DND-41 (cell line): Measurements from ENCODE around the gene SGMS1.

Experiments used
- ATAC-seq: fragments of 200-7000 bp; cut with Tn5 transposase; 3 replicates; pipeline ENCODE4 v1.9.1; 2021; ENCODE audit warnings: low read depth; ENCODE audit not compliant: insufficient read depth
- DNase-seq: peaks from one replicate; pipeline ENCODE4 v3.0.0-alpha.2; 2020
- H2AFZ ChIP-seq: 2 replicates; pipeline ENCODE4 v1.6.0; 2012; ENCODE audit warnings: low read depth, low read length
- H3K27ac ChIP-seq: 2 replicates; pipeline ENCODE4 v1.5.1; 2012; ENCODE audit warnings: low read length, inconsistent platforms
- H3K27me3 ChIP-seq: fragments of 200-600 bp; sonication (generic); 2 replicates; pipeline ENCODE4 v1.6.0; 2012; ENCODE audit warnings: low read length, mild to moderate bottlenecking, inconsistent platforms; ENCODE audit not compliant: insufficient read depth, poor library complexity
- H3K36me3 ChIP-seq: 2 replicates; pipeline ENCODE4 v1.5.1; 2012; ENCODE audit warnings: low read length, inconsistent platforms; ENCODE audit not compliant: insufficient read depth
- H3K4me1 ChIP-seq: 2 replicates; pipeline ENCODE4 v1.5.1; 2012; ENCODE audit warnings: mild to moderate bottlenecking, low read length; ENCODE audit not compliant: insufficient read depth
- H3K4me2 ChIP-seq: 2 replicates; pipeline ENCODE4 v1.6.0; 2012; ENCODE audit warnings: mild to moderate bottlenecking, moderate library complexity, low read length, inconsistent platforms; ENCODE audit not compliant: insufficient read depth
- H3K4me3 ChIP-seq, 2 experiments: fragments of 200-600 bp in 1 of 2; shearing (Covaris generic) in 1 of 2; 2 replicates each; pipeline ENCODE4 v1.5.1; 2012 to 2016; ENCODE audit warnings: inconsistent platforms in 2 of 2, low read length in 2 of 2, mild to moderate bottlenecking in 2 of 2, low read depth in 1 of 2, moderate library complexity in 1 of 2
- H3K79me2 ChIP-seq: 2 replicates; pipeline ENCODE4 v1.6.0; 2012; ENCODE audit warnings: low read length, inconsistent platforms; ENCODE audit not compliant: insufficient read depth
- H3K9ac ChIP-seq: 2 replicates; pipeline ENCODE4 v1.6.0; 2012; ENCODE audit warnings: low read depth, mild to moderate bottlenecking, inconsistent platforms, low read length, moderate library complexity
- H3K9me3 ChIP-seq: 2 replicates; pipeline ENCODE4 v1.5.1; 2012; ENCODE audit warnings: low read length, moderate library complexity, mild to moderate bottlenecking, inconsistent platforms; ENCODE audit not compliant: insufficient read depth, severe bottlenecking
- H4K20me1 ChIP-seq: 2 replicates; pipeline ENCODE4 v1.6.0; 2012; ENCODE audit warnings: low read length; ENCODE audit not compliant: insufficient read depth
- CTCF ChIP-seq: IDR thresholded peaks from 2 replicates; pipeline ENCODE4 v1.5.1; 2012; ENCODE audit warnings: borderline replicate concordance, low read length, moderate library complexity, mild to moderate bottlenecking; ENCODE audit not compliant: poor library complexity, severe bottlenecking; ENCODE audit errors: extremely low read depth
- EZH2 ChIP-seq: IDR thresholded peaks from 3 replicates; pipeline ENCODE4 v1.6.1; 2012; ENCODE audit warnings: borderline replicate concordance, low read depth, mild to moderate bottlenecking, moderate library complexity, low read length, inconsistent platforms; ENCODE audit not compliant: severe bottlenecking

SGMS1 gene

GRCh38 chr10:50343702-50344331 is 279.9 kb downstream of the SGMS1 start:
- Histone ChIP-seq H3K4me1 (no peaks in the 10 kb centered on the region), H3K79me2 (no peaks in the 10 kb centered on the region), H3K9ac (no peak overlapping the region), H4K20me1 (no peaks in the 10 kb centered on the region), H2AFZ (no peak overlapping the region), H3K27me3 (no peaks in the 10 kb centered on the region), H3K4me3 (no peak overlapping the region), H3K36me3 (no peaks in the 10 kb centered on the region), H3K9me3 (no peaks in the 10 kb centered on the region), H3K27ac (no peak overlapping the region), H3K4me2 (no peak overlapping the region)
- ATAC-seq (no peak), DNase-seq (no peak)
- no peak for TF ChIP-seq EZH2
- no peak for TF ChIP-seq CTCF

DNA sequence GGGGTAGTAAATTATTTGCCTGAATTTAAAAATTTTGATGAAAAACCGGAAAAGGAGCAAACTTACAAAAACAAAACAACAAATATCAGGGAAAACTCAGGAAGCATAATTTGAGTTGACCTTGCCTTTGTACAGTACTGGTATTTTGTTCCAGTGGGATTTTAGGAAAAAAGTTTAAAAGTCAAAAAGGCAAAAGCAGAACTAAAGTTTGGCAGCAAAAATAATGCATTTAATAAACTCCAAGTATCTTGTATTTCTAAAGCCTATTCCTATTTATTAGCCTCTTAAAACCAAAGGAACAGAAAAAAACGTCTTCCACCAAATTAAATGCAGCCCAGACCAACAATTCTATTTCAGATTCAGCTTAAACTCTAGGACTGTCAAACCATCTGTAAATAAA is 281.8 kb downstream of the SGMS1 start:
- Histone ChIP-seq H4K20me1 (no peaks in the 10 kb centered on the region), H3K4me2 (no peak overlapping the region), H3K4me1 (no peaks in the 10 kb centered on the region), H3K79me2 (no peaks in the 10 kb centered on the region), H3K9ac (no peak overlapping the region), H3K4me3 (no peak overlapping the region), H3K36me3 (no peaks in the 10 kb centered on the region), H3K27me3 (no peaks in the 10 kb centered on the region), H3K27ac (no peak overlapping the region), H3K9me3 (no peaks in the 10 kb centered on the region), H2AFZ (no peak overlapping the region)
- no peak for DNase-seq
- no peak for TF ChIP-seq EZH2
- no peak for ATAC-seq

GRCh38 chr10:50336140-50336539 is 287.6 kb downstream of the SGMS1 start:
- no peaks in the 10 kb centered on the region for H3K27me3 ChIP-seq
- no peaks in the 10 kb centered on the region for H3K9me3 ChIP-seq
- no peak overlapping the region for H3K4me2 ChIP-seq
- no peaks in the 10 kb centered on the region for H3K36me3 ChIP-seq
- H3K27ac ChIP-seq = no peak overlapping the region
- no peak for ATAC-seq
- no peaks in the 10 kb centered on the region for H4K20me1 ChIP-seq
- no peak for DNase-seq
- H3K9ac ChIP-seq = no peak overlapping the region
- H3K79me2 ChIP-seq = no peaks in the 10 kb centered on the region
- TF ChIP-seq EZH2 = no peak
- no peak for TF ChIP-seq CTCF
- H3K4me3 ChIP-seq = no peak overlapping the region
- no peaks in the 10 kb centered on the region for H3K4me1 ChIP-seq
- no peak overlapping the region for H2AFZ ChIP-seq

DNA sequence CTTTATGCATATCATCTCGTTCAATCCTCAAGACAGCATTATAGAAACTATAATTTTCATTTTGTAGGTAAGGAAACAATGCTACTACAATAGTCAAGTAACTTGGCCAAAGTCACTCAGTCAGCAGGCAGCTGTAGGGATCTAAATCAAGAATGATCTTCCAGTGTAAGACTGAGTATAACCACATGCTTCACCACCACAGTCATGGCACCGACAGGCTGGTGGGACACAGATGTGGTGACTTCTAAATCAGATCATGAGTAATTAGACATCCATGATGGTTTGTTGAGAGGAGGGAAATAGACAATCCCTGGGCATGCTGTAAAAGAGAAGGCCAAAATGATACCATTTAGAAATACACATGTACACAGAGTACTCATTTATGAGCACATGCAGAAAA is 288.4 kb downstream of the SGMS1 start:
- Histone ChIP-seq H3K36me3 (no peaks in the 10 kb centered on the region), H3K4me1 (no peaks in the 10 kb centered on the region), H4K20me1 (no peaks in the 10 kb centered on the region), H3K27ac (no peak overlapping the region), H3K27me3 (no peaks in the 10 kb centered on the region), H3K9me3 (no peaks in the 10 kb centered on the region), H3K4me3 (no peak overlapping the region), H2AFZ (no peak overlapping the region), H3K4me2 (no peak overlapping the region), H3K79me2 (no peaks in the 10 kb centered on the region), H3K9ac (no peak overlapping the region)
- TF ChIP-seq EZH2 (no peak), CTCF (no peak)
- DNase-seq (no peak), ATAC-seq (no peak)
